ENCODE data around the gene SDR9C7. TPM values are rescaled to one million over a fixed set of nuclear protein-coding genes. Genes with fewer than 3 reads are reported as not detected.

Gene SDR9C7
- total RNA-seq, 4 donors from 2014 or later, result not detected

- TF ChIP-seq, protein P1, sequence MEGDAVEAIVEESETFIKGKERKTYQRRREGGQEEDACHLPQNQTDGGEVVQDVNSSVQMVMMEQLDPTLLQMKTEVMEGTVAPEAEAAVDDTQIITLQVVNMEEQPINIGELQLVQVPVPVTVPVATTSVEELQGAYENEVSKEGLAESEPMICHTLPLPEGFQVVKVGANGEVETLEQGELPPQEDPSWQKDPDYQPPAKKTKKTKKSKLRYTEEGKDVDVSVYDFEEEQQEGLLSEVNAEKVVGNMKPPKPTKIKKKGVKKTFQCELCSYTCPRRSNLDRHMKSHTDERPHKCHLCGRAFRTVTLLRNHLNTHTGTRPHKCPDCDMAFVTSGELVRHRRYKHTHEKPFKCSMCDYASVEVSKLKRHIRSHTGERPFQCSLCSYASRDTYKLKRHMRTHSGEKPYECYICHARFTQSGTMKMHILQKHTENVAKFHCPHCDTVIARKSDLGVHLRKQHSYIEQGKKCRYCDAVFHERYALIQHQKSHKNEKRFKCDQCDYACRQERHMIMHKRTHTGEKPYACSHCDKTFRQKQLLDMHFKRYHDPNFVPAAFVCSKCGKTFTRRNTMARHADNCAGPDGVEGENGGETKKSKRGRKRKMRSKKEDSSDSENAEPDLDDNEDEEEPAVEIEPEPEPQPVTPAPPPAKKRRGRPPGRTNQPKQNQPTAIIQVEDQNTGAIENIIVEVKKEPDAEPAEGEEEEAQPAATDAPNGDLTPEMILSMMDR (IDR thresholded peaks at IDR 0.05; ENCODE audit: low read depth), result no peak
These were observed 60.8 kb downstream of the SDR9C7 start for GRCh38 chr12:56873382-56873781.

Other genes starting within 250 kb of the SDR9C7 start
- 100 to 1,000 TPM in 2 of 4 donors, 10 to 100 TPM in 2; 87.4 to 145 (median 96.2) TPM for gene PTGES3, start 246.1 kb downstream of the SDR9C7 start, total RNA-seq
- gene NACA, start 209.1 kb downstream of the SDR9C7 start, total RNA-seq, result 1,000 to 10,000 TPM; 1,156 to 1,436 (median 1,318) TPM
- 10 to 100 TPM in 2 of 4 donors, 1 to 10 TPM in 2; 3.4 to 11.7 (median 8.2) TPM for gene PRIM1, start 182.1 kb downstream of the SDR9C7 start, total RNA-seq
- gene HSD17B6, start 171.1 kb downstream of the SDR9C7 start, total RNA-seq, result 1 to 10 TPM in 1 of 4 donors, not detected in 3; 3.1 TPM
- gene RDH16, start 23.2 kb upstream of the SDR9C7 start, total RNA-seq, result 1 to 10 TPM in 1 of 4 donors, under 1 TPM in 2, not detected in 1; 0.34 to 1.5 (median 0.66) TPM
- gene ZBTB39, start 72.1 kb upstream of the SDR9C7 start, total RNA-seq, result 1 to 10 TPM; 4.0 to 4.6 (median 4.4) TPM
- gene TAC3, start 82.1 kb upstream of the SDR9C7 start, total RNA-seq, result not detected
- gene MYO1A, start 115.7 kb upstream of the SDR9C7 start, total RNA-seq, result 1 to 10 TPM in 1 of 4 donors, under 1 TPM in 2, not detected in 1; 0.33 to 1.1 (median 0.51) TPM
- gene NEMP1, start 144.4 kb upstream of the SDR9C7 start, total RNA-seq, result 10 to 100 TPM in 1 of 4 donors, 1 to 10 TPM in 3; 8.5 to 10.4 (median 9.6) TPM
- 10 to 100 TPM in 3 of 4 donors, 1 to 10 TPM in 1; 4.9 to 19.7 (median 13.7) TPM for gene NAB2, start 154.7 kb upstream of the SDR9C7 start, total RNA-seq
- 100 to 1,000 TPM in 3 of 4 donors, 10 to 100 TPM in 1; 87.2 to 154 (median 131) TPM for gene STAT6, start 177.0 kb upstream of the SDR9C7 start, total RNA-seq
- 100 to 1,000 TPM; 301 to 814 (median 762) TPM for gene LRP1, start 194.1 kb upstream of the SDR9C7 start, total RNA-seq
- gene LRP1-AS, start 213.2 kb upstream of the SDR9C7 start, total RNA-seq, result not detected

Data from subcutaneous adipose tissue (tissue), 4 donors.